Cardiac fibroblast (primary cell): ENCODE results near the gene ZNHIT6.
"Not testable (repeated sequence)": the region's sequence is repeated elsewhere in the genome, so short reads cannot be mapped to it uniquely, and the experiment has no call there.

Source experiments
- DNase-seq, 2 donors: peaks; one replicate each; pipeline versions ENCODE4 v3.0.0 to v3.0.0-alpha.2; 2010; ENCODE audit warnings: low read depth in 2 of 2
- H3K4me3 ChIP-seq, 2 donors: replicated peaks in 1 of 2; 1 replicate in 1 of 2; 2 replicates in 1 of 2; pipeline ENCODE4 v1.5.1; 2011; ENCODE audit warnings: low read depth in 2 of 2, low read length in 2 of 2, mild to moderate bottlenecking in 2 of 2, moderate library complexity in 1 of 2
- CTCF ChIP-seq: IDR thresholded peaks from one replicate; pipeline ENCODE4 v1.5.1; 2011; ENCODE audit warnings: low read depth, mild to moderate bottlenecking, low read length, inconsistent platforms

ZNHIT6 gene

GRCh38 chr1:85718678-85719340, 10.6 kb upstream of the ZNHIT6 start:
- no peak for DNase-seq
- no peak overlapping the region for H3K4me3 ChIP-seq
- TF ChIP-seq CTCF: no peak

- not testable (repeated sequence) for H3K4me3 ChIP-seq, DNase-seq
Measured at GRCh38 chr1:85714418-85715114, 6.3 kb upstream of the ZNHIT6 start.

GRCh38 chr1:85708829-85709227, 595 bp upstream of the ZNHIT6 start:
- no peak for DNase-seq

GRCh38 chr1:85707267-85707989, 805 bp downstream of the ZNHIT6 start:
- DNase-seq: peak in 1 of 2 donors; percentile 11
- no peak for TF ChIP-seq CTCF
- peak overlapping the region; percentile 76 to 92 for H3K4me3 ChIP-seq

More at GRCh38 chr1:85708829-85709227, 595 bp upstream of the ZNHIT6 start:
- peak overlapping the region; percentile 76 to 92 for H3K4me3 ChIP-seq
- no peak for TF ChIP-seq CTCF

GRCh38 chr1:85705940-85706339, 2.3 kb downstream of the ZNHIT6 start:
- DNase-seq: no peak
- H3K4me3 ChIP-seq: no peak overlapping the region
- TF ChIP-seq CTCF: no peak

GRCh38 chr1:85700422-85700821, 7.8 kb downstream of the ZNHIT6 start:
- no peak for DNase-seq
- TF ChIP-seq CTCF: no peak
- H3K4me3 ChIP-seq: no peak overlapping the region

GRCh38 chr1:85697895-85698294, 10.3 kb downstream of the ZNHIT6 start:
- no peak for TF ChIP-seq CTCF
- DNase-seq: no peak
- H3K4me3 ChIP-seq: no peak overlapping the region
